Neural cell (in vitro differentiated cells): ENCODE results near the gene NOX4.
"Not testable (repeated sequence)": the region's sequence is repeated elsewhere in the genome, so short reads cannot be mapped to it uniquely, and the experiment has no call there.

Source experiments
- CTCF ChIP-seq: fragments of 450-650 bp; IDR thresholded peaks from 2 replicates; pipeline ENCODE4 v1.5.1; 2014; ENCODE audit warnings: antibody characterized with exemption, mild to moderate bottlenecking, moderate library complexity; ENCODE audit not compliant: poor library complexity, severe bottlenecking
- EZH2 ChIP-seq: fragments of 200-600, 300-800 bp; shearing (Covaris generic), sonication (generic); IDR thresholded peaks from 2 replicates; pipeline ENCODE4 v1.6.1; 2014; ENCODE audit warnings: antibody characterized with exemption, low read length, borderline replicate concordance, mild to moderate bottlenecking; ENCODE audit not compliant: insufficient read depth, poor library complexity, severe bottlenecking

DNA sequence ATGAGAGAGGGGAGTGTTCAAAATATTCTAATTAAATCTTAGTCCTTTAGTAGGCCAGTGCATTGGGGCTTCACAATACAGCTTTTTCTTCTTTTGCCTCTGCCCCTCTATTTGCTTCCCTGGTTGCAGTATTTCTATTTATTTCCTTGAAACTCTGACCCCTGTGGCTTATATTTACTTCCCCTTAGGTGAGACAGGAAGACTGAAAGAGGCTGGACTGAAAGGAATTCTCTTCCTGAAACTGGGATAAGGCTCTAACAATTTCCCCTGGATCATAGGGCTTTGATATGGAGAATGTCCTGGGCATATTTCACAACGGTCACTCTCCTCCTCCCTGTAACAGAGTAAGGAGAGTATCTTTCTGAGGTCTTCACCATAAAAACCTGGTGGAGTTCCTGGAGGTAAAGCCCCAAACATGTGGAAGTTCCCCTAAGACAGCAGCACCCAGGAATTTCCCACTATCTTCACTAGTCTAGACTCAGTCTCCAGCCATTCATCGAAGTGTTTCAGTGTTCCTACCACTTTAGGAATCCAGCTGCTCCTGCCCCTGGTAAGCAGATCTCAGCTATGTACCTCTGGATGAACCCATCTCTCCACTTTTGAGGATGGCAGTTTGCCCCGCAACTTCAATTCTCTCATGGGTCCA lies 210.0 kb downstream of the NOX4 start:
- TF ChIP-seq CTCF, EZH2: not testable (repeated sequence)
